GM03348 (cell line): Measurements from ENCODE around the gene MIDN.

Experiments used
- DNase-seq: peaks from one replicate; pipeline ENCODE4 v3.0.0; 2012; ENCODE audit warnings: low spot score

The MIDN gene

GRCh38 chr19:1283207-1283916 is 35.0 kb downstream of the MIDN start:
- no peak for DNase-seq

DNA sequence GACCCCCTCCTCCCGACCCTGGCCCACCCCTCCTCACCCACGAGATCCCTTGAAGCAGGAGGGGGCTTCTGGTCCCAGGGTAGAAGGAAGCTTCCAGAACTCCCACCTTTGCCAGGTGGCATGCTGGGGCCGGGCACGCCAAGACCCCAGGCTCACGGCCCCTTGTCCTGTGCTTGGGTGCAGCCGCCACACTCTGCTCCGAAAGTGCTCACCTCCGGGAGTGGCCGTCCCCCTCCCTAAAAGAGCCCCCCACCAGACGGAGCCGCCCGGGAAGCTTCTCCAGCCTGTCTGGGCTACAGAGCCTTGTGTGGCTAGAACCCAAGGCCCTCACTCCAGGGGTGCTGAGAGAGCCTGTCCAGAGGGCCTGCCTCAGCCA is 35.5 kb downstream of the MIDN start:
- DNase-seq = no peak

- DNase-seq = no peak
These were observed 36.1 kb downstream of the MIDN start for GRCh38 chr19:1284293-1284978.

GRCh38 chr19:1284979-1285736 is 36.8 kb downstream of the MIDN start:
- DNase-seq = no peak

GRCh38 chr19:1285737-1286360 is 37.5 kb downstream of the MIDN start, which contains the start of gene EFNA2:
Gene EFNA2, plus strand, starts transcription at chr19:1285873. Its CDS starts 296 bp downstream, at chr19:1286169.
- peak; percentile 47 for DNase-seq

- DNase-seq = no peak
These were observed 38.3 kb downstream of the MIDN start for GRCh38 chr19:1286487-1287353.

GRCh38 chr19:1287354-1288225 is 39.2 kb downstream of the MIDN start:
- DNase-seq = peak; percentile 57

- no peak for DNase-seq
These were observed 39.8 kb downstream of the MIDN start for GRCh38 chr19:1288226-1288612.

- no peak for DNase-seq
These were observed 40.7 kb downstream of the MIDN start for GRCh38 chr19:1288833-1289685.

DNA sequence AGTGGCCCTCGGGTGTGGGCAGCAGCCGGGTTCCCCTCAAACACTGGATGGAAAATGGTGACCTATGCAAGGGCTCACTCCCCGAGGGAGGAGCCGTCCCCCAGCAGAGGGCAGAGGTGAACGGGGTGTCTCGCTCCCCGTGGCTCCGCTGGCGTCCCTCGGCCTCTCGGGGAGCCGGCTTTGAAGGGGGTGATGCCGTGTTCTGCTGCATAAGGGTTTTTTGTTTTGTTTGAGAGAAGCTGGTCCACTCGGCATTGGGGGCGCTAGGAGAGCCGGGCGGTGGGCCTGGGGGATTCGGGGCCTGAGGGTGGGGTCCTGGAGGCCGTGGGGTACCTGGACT is 41.3 kb downstream of the MIDN start:
- DNase-seq = no peak

GRCh38 chr19:1290196-1290702 is 41.9 kb downstream of the MIDN start:
- no peak for DNase-seq

GRCh38 chr19:1290703-1291651 is 42.6 kb downstream of the MIDN start:
- no peak for DNase-seq

DNA sequence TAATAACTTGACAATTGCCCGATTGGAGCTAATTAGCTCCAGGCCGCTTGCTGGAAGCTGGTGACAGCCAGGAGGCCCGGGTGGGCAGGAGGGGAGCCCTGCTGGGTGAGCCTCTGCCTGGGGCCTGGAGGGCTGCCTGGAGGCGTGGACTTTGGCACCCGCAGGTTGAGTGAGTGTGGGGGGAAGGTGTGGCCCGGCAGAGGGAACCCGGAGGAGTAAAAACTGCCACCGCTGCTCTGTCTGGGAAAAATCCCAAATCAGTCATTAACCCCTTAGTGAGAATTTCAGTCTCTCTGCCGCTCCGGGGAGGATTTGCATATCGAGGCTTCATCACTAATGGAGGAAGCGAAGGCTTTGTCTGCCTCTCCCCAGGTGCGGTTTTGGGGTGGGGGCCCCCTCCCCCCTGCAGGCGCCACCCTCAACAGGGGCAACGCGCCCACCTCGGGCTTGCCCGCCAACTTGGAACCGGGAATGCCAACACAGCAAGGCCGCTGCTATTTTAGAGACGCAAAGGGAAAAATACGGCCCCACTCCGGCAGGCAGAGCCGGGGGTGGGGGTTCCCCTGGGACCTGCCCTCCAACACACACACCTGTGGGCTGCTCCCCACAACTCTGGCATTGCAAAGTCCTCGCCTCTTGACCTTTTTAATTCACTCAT is 43.5 kb downstream of the MIDN start:
- DNase-seq = peak; percentile 36

DNA sequence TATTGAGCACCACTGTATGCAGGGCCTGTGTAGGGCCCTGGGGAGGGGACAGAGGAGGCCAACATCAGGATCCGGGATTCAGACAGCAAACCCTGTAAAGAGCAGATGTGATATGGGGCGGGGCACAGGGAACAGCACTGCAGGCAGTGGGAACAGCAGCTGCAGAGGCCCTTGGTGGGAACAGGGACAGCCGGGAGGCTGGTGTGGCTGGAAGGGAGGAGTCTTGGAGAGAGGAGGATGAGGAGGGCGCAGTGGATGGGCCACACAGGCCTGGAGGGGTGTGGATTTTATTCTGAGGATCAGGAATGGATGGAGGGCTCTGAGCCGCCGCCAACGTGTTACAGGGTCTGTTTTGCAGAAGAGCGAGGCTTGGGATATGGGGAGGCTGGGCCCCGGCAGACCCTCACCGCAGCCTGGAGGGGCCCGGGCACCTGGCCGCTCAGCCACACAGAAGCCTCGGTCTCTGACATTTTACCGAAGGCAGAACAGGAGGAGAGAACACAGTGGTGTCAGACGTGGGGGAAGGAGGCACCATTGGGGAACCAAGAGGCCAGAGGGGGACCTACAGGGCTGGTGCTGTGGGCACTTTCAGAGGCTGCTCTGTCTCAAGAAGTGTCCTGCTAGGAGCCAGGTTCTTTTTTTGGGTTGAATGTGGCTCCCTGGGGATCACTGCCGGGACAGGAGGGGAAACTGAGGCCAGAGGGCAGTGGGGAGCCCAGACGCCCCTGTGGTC is 44.2 kb downstream of the MIDN start:
- no peak for DNase-seq

GRCh38 chr19:1293782-1294604 is 45.6 kb downstream of the MIDN start:
- DNase-seq = no peak

- DNase-seq = no peak
These were observed 46.3 kb downstream of the MIDN start for GRCh38 chr19:1294688-1295087.
